Mammary epithelial cell (primary cell): ENCODE measurements around the gene COL4A2.

Source experiments
- EZH2 ChIP-seq: IDR thresholded peaks from 2 replicates; pipeline ENCODE4 v1.6.1; 2012; ENCODE audit warnings: low read length, inconsistent platforms, borderline replicate concordance
- TF ChIP-seq, protein P1 (sequence below), 2 donors: IDR thresholded peaks in 1 of 2; conservative IDR thresholded peaks in 1 of 2; 2 replicates each; pipeline ENCODE4 v1.5.1; 2011 to 2012; ENCODE audit warnings: inconsistent platforms in 2 of 2, low read length in 2 of 2, mild to moderate bottlenecking in 2 of 2, control low read depth in 1 of 2, low read depth in 1 of 2; ENCODE audit not compliant: insufficient read depth in 1 of 2; ENCODE audit errors: extremely low read depth in 1 of 2

DNA sequence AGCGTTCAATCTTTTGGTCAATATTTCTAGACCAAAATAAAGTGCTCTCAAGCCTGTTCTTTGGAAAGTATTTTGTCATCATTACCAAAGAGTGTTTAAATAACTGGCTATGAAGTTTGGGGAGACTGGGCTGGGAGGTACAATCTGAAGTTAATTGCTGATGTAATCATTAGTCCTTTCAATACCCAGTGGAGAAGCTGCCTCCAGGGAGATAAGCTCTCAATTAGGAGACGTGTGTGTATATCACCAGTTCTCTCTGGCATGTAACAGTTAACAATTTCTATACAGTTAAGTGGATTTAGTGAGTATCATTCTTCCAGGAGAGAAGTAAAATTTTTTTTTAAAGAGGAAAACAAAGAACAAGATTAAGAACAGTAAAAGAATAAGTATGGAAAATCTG is 1.5 kb upstream of the COL4A2 start:
- TF ChIP-seq, protein P1, sequence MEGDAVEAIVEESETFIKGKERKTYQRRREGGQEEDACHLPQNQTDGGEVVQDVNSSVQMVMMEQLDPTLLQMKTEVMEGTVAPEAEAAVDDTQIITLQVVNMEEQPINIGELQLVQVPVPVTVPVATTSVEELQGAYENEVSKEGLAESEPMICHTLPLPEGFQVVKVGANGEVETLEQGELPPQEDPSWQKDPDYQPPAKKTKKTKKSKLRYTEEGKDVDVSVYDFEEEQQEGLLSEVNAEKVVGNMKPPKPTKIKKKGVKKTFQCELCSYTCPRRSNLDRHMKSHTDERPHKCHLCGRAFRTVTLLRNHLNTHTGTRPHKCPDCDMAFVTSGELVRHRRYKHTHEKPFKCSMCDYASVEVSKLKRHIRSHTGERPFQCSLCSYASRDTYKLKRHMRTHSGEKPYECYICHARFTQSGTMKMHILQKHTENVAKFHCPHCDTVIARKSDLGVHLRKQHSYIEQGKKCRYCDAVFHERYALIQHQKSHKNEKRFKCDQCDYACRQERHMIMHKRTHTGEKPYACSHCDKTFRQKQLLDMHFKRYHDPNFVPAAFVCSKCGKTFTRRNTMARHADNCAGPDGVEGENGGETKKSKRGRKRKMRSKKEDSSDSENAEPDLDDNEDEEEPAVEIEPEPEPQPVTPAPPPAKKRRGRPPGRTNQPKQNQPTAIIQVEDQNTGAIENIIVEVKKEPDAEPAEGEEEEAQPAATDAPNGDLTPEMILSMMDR (conservative IDR thresholded peaks at IDR 0.05 in 1 of 2, IDR thresholded peaks at IDR 0.05 in 1 of 2; ENCODE audit: extremely low read depth in 1 of 2, insufficient read depth in 1 of 2, low read depth in 1 of 2, low read length in 2 of 2), result no peak
- TF ChIP-seq EZH2, result no peak
